Measurements from ENCODE around the gene ZBTB17. TPM values are rescaled to one million over a fixed set of nuclear protein-coding genes. Genes with fewer than 3 reads are reported as not detected.

ZBTB17 gene
- polyA plus RNA-seq, 1 experiment, result 43.3 TPM

DNA sequence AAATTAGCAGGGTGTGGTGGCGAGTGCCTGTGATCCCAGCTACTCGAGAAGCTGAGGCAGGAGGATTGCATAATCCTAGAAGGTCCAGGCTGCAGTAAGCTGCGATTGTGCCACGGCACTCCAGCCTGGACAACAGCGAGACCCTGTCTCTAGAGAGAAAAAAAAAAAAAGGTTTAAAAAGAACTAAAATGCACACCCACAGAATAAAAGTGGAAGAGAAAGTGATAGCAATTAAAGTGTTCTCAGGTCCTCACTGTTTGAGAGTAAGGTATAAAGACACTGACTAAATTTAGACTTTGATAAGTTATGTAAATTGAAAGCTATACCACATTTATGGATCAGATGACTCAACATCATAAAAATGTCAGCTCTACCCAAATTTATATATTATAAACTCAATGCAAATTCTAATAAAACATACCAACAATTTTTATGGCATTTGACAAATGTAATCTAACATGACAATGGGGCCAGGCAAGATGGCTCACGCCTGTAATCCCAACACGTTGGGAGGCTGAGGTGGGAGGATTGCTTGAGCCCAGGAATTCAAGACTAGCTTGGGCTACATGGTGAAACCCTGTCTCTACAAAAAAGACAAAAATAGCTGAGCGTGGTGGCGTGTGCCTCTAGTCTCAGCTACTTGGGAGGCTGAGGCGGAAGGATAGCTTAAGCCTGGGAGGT, 11.8 kb downstream of the ZBTB17 start:
- TF ChIP-seq, protein P1, sequence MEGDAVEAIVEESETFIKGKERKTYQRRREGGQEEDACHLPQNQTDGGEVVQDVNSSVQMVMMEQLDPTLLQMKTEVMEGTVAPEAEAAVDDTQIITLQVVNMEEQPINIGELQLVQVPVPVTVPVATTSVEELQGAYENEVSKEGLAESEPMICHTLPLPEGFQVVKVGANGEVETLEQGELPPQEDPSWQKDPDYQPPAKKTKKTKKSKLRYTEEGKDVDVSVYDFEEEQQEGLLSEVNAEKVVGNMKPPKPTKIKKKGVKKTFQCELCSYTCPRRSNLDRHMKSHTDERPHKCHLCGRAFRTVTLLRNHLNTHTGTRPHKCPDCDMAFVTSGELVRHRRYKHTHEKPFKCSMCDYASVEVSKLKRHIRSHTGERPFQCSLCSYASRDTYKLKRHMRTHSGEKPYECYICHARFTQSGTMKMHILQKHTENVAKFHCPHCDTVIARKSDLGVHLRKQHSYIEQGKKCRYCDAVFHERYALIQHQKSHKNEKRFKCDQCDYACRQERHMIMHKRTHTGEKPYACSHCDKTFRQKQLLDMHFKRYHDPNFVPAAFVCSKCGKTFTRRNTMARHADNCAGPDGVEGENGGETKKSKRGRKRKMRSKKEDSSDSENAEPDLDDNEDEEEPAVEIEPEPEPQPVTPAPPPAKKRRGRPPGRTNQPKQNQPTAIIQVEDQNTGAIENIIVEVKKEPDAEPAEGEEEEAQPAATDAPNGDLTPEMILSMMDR (IDR thresholded peaks at IDR 0.05; ENCODE audit: insufficient read depth, low read depth, low read length), result no peak
- no peak for DNase-seq (ENCODE audit: low read depth)
- H3K36me3 ChIP-seq (ENCODE audit: control insufficient read depth, insufficient read depth, low read length), result peaks cover 3% of the 10 kb centered on the region
- ChIA-PET POLR2A (interaction anchor here (0.6 kb wide), 1 partner anchor 120 kb away, joined by 20 read pairs; no protein-coding TSS in a partner anchor), CTCF (interaction anchor here (0.6 to 1.6 kb wide), 3 partner anchors 13 to 110 kb away, joined by 3 to 5 read pairs (median 4); no protein-coding TSS in a partner anchor)
- no peak overlapping the region for H3K4me3 ChIP-seq (ENCODE audit: low read depth, low read length)
- H3K27me3 ChIP-seq (ENCODE audit: control insufficient read depth, insufficient read depth, low read length), result no peaks in the 10 kb centered on the region

DNA sequence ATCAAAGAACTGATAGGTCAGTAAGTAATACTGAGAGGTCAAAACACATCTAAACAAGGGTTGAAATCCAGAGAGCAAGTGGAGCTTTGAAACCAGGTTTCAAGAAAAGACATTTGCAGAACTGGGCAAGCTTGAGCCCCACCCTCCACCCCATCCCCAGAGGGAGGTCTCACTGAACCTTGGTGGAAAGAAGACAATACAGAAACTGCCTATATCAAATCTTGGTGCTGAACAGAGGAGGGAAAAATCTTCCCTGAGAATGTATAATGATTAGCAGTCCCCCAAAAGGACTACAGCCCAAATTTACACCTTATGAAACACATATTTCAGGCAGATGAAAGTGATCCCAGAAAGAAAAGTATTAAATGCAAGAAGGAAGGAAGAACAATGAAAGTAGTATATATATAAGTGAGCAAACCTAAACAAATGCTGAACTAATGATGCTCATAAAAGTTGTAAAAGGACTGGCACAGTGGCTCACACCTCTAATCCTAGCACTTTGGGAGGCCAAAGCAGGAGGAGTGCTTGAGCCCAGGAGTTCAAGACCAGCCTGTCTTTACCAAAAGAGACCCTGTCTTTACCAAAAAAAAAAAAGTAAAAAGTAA, 12.4 kb downstream of the ZBTB17 start:
- H3K4me3 ChIP-seq (ENCODE audit: low read depth, low read length), result no peak overlapping the region
- TF ChIP-seq, protein P1 (IDR thresholded peaks at IDR 0.05; ENCODE audit: insufficient read depth, low read depth, low read length), result no peak
- POLR2A ChIA-PET, result no interaction called here
- CTCF ChIA-PET, result no interaction called here
- no peak for DNase-seq (ENCODE audit: low read depth)
- no peaks in the 10 kb centered on the region for H3K27me3 ChIP-seq (ENCODE audit: control insufficient read depth, insufficient read depth, low read length)
- peaks cover 3% of the 10 kb centered on the region; the same call in 1 of the 2 replicates for H3K36me3 ChIP-seq (ENCODE audit: control insufficient read depth, insufficient read depth, low read length)

DNA sequence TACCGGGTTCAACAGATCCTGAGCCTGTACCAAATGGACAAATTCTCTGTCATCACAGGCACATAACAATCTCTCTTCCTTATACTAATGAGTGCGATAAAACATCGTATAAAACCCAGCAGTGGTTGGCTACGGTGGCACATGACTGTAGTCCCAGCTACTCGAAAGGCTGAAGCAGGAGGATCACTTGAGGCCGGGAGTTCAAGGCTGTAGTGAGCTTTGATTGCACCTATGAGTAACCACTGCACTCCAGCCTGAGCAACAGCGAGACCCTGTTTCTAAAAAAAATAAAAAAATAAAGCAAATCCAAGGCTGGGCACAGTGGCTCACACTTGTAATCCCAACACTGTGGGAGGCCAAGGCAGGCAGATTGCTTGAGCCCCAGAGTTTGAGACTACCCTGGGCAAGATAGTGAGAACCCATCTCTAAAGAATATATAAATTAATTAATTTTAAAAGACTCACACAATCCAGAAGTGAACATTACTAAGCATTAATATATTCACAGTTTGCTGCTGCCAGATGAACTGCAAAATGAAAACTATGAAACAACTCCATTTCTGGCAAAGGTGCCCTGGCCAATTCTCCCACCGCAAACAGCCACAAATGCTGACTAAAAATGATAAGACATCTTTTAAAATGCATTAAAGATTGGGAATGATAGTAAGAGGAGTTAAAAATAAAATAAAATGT, 13.1 kb downstream of the ZBTB17 start:
- DNase-seq (ENCODE audit: low read depth), result no peak
- no peak overlapping the region for H3K4me3 ChIP-seq (ENCODE audit: low read depth, low read length)
- H3K36me3 ChIP-seq (ENCODE audit: control insufficient read depth, insufficient read depth, low read length), result peaks cover 3% of the 10 kb centered on the region; the same call in 1 of the 2 replicates
- TF ChIP-seq, protein P1 (IDR thresholded peaks at IDR 0.05; ENCODE audit: insufficient read depth, low read depth, low read length), result no peak
- ChIA-PET CTCF (no interaction called here), POLR2A (no interaction called here)
- H3K27me3 ChIP-seq (ENCODE audit: control insufficient read depth, insufficient read depth, low read length), result no peaks in the 10 kb centered on the region

DNA sequence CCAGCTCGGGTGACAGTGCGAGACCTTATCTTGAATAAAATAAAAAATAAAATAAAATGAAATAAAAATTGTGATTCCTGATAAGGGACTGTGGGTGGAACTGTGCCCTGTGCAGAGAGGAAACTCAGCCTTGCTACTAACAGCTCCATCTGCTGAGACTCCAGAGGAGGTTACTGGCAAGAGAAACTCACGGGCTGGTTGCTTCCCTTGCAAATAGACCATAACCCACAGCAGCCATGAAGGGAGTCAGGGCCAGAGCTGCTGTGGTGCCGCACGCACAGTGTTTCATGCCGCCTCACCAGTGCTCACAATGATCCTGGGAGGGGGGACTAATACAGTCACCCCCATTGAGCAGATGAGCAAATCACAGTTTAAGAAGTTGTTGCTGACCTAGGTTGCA, 13.7 kb downstream of the ZBTB17 start:
- Histone ChIP-seq H3K36me3 (ENCODE audit: control insufficient read depth, insufficient read depth, low read length) (peaks cover 3% of the 10 kb centered on the region; the same call in 1 of the 2 replicates), H3K27me3 (ENCODE audit: control insufficient read depth, insufficient read depth, low read length) (no peaks in the 10 kb centered on the region), H3K4me3 (ENCODE audit: low read depth, low read length) (no peak overlapping the region)
- DNase-seq (ENCODE audit: low read depth), result no peak
- TF ChIP-seq, protein P1 (IDR thresholded peaks at IDR 0.05; ENCODE audit: insufficient read depth, low read depth, low read length), result no peak
- CTCF ChIA-PET, result interaction anchor here (1.6 kb wide), 1 partner anchor 171 kb away, joined by 4 read pairs; no protein-coding TSS in a partner anchor
- POLR2A ChIA-PET, result no interaction called here

DNA sequence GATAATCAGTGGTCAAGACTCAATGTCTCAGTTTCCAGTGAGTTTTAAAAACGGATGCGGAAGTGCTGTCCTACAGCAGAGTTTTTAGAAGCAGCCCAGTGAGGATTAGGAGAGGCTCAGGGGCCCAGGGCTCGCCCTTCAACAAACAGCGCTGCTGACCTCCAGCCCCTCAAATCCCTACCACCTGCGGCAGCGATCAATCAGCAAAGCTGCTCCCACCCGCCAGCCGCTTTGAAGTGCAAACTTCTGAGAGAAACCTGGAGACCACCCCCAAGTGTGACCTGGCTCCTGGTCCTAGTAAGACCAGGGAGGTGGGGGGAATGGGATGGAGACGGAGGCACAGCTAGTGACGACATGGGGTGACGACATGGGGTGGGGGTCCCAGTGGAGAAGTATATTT, 14.4 kb downstream of the ZBTB17 start:
- Histone ChIP-seq H3K36me3 (ENCODE audit: control insufficient read depth, insufficient read depth, low read length) (peaks cover 3% of the 10 kb centered on the region; the same call in 1 of the 2 replicates), H3K4me3 (ENCODE audit: low read depth, low read length) (no peak overlapping the region), H3K27me3 (ENCODE audit: control insufficient read depth, insufficient read depth, low read length) (no peaks in the 10 kb centered on the region)
- ChIA-PET POLR2A (no interaction called here), CTCF (interaction anchor here (0.6 to 1.6 kb wide), 4 partner anchors 48 to 170 kb away, joined by 3 to 4 read pairs (median 4); no protein-coding TSS in a partner anchor)
- TF ChIP-seq, protein P1 (IDR thresholded peaks at IDR 0.05; ENCODE audit: insufficient read depth, low read depth, low read length), result no peak
- no peak for DNase-seq (ENCODE audit: low read depth)
